ENCODE data around the gene PRRT3. TPM values are rescaled to one million over a fixed set of nuclear protein-coding genes. Genes with fewer than 3 reads are reported as not detected.

Gene PRRT3
- total and polyA plus RNA-seq, 2 of the 13 experiments (the other 11 are each of a cell fraction or from before 2014, with no cell fraction given) = 0.22 to 0.44 TPM

DNA sequence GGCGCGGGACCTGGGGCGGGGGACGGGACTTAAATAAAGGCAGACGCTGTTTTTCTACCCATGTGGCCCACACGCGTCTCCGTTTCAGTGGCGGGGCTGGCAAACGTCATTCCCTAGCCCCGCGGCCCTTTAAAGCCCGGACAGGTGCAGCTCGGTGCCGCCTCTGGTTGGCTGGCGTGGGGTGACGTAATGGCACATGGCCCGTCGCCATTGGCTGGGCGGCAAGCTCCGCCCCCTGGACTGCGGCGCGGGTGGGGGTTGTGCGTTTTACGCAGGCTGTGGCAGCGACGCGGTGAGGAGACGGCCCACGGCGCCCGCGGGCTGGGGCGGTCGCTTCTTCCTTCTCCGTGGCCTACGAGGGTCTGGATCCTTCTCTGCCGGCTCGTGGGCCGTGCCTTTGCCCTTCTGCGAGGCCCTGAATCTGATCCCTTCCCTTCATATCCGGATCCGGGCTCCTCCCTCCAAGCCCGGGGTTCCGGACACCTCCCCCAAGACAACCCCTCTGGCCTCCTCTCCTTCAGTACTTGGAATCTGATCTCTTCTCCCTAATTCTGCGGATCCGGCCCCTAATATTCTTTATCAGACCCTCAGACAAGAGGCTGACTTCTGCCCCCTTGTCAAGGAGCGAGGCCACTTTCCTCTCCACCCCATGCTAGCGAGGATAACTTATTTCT is 18.5 kb downstream of the PRRT3 start, which contains the start of gene CRELD1 (continued):
- TF ChIP-seq, protein P1, sequence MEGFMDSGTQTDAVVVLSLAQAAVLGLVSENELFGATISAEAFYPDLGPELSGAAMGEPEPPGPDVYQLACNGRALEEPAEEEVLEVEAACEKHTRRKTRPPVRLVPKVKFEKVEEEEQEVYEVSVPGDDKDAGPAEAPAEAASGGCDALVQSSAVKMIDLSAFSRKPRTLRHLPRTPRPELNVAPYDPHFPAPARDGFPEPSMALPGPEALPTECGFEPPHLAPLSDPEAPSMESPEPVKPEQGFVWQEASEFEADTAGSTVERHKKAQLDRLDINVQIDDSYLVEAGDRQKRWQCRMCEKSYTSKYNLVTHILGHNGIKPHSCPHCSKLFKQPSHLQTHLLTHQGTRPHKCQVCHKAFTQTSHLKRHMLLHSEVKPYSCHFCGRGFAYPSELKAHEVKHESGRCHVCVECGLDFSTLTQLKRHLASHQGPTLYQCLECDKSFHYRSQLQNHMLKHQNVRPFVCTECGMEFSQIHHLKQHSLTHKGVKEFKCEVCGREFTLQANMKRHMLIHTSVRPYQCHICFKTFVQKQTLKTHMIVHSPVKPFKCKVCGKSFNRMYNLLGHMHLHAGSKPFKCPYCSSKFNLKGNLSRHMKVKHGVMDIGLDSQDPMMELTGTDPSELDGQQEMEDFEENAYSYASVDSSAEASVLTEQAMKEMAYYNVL (CRISPR knock-in tag; IDR thresholded peaks at IDR 0.05; ENCODE audit: borderline replicate concordance) = no peak
- peak; percentile 37; the same call in 1 of the 2 replicates for TF ChIP-seq FOXP4 (CRISPR knock-in tag; IDR thresholded peaks at IDR 0.05)
- TF ChIP-seq, protein P2, sequence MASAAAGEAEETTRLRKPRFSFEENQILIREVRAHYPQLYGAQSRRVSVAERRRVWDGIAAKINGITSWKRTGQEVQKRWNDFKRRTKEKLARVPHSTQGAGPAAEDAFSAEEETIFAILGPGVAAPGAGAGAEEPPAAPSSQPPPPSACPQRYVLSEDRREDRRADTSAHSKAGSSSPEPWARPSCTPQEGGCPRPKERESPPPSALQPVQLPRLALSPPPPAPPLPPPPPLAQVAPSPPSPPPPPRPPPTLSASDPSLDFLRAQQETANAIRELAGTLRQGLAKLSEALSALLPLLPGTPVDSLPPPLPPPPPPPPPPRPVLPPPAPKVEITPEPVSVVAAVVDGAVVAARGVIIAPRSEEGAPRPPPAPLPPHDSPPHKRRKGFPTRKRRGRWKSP (CRISPR knock-in tag; IDR thresholded peaks at IDR 0.05) = peak; percentile 71; the same call in 1 of the 2 replicates
- TF ChIP-seq CTCF (CRISPR knock-in tag; IDR thresholded peaks at IDR 0.05) = 0 out of 2 replicates have a peak, but pooled peaks have one; percentile 15
- TF ChIP-seq, protein P3, sequence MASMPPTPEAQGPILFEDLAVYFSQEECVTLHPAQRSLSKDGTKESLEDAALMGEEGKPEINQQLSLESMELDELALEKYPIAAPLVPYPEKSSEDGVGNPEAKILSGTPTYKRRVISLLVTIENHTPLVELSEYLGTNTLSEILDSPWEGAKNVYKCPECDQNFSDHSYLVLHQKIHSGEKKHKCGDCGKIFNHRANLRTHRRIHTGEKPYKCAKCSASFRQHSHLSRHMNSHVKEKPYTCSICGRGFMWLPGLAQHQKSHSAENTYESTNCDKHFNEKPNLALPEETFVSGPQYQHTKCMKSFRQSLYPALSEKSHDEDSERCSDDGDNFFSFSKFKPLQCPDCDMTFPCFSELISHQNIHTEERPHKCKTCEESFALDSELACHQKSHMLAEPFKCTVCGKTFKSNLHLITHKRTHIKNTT (CRISPR knock-in tag; IDR thresholded peaks at IDR 0.05) = no peak
- peak; percentile 41; the same call in 1 of the 2 replicates for TF ChIP-seq ZNF143 (CRISPR knock-in tag; IDR thresholded peaks at IDR 0.05)
- TF ChIP-seq ZBED4 (CRISPR knock-in tag; IDR thresholded peaks at IDR 0.05; ENCODE audit: borderline replicate concordance) = no peak
- TF ChIP-seq, protein P4, sequence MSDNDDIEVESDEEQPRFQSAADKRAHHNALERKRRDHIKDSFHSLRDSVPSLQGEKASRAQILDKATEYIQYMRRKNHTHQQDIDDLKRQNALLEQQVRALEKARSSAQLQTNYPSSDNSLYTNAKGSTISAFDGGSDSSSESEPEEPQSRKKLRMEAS (IDR thresholded peaks at IDR 0.05) = peak; percentile 96
- no peak for TF ChIP-seq ZNF530 (CRISPR knock-in tag; IDR thresholded peaks at IDR 0.05; ENCODE audit: low read depth)
- TF ChIP-seq ZNF263 (CRISPR knock-in tag; IDR thresholded peaks at IDR 0.05) = peak; percentile 43; the same call in 1 of the 2 replicates
- TF ChIP-seq HMGA1 (CRISPR knock-in tag; conservative IDR thresholded peaks at IDR 0.05) = no peak
- TF ChIP-seq, protein P5, sequence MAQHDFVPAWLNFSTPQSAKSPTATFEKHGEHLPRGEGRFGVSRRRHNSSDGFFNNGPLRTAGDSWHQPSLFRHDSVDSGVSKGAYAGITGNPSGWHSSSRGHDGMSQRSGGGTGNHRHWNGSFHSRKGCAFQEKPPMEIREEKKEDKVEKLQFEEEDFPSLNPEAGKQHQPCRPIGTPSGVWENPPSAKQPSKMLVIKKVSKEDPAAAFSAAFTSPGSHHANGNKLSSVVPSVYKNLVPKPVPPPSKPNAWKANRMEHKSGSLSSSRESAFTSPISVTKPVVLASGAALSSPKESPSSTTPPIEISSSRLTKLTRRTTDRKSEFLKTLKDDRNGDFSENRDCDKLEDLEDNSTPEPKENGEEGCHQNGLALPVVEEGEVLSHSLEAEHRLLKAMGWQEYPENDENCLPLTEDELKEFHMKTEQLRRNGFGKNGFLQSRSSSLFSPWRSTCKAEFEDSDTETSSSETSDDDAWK (CRISPR knock-in tag; IDR thresholded peaks at IDR 0.05) = no peak
- TF ChIP-seq HDAC1 (CRISPR knock-in tag; IDR thresholded peaks at IDR 0.05) = peak; percentile 69
- TF ChIP-seq ZNF83 (CRISPR knock-in tag; IDR thresholded peaks at IDR 0.05; ENCODE audit: borderline replicate concordance) = no peak; the same call in 1 of the 2 replicates

Data from HepG2 (cell line).